ENCODE results near the gene PSMA3. TPM values are rescaled to one million over a fixed set of nuclear protein-coding genes. Genes with fewer than 3 reads are reported as not detected.

The PSMA3 gene
- total RNA-seq, 1 donor from 2014 or later = 146 TPM

DNA sequence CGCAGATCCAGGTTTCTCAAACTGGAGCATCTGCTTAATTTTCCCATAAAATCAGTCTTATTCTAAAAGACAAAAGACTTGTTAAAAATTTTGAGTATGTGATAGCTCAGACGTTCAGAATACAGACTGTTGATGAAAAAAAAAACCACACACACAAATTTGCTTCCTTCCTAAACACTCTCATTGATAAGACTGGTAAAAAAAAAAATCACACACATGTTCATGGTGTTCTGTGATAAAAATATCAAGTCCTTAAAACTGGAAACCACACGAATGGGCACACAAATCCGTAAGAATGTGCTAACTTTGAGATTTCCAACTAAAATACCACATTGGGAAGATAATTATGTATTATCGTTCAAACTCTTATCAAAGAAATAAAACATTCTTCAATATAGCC lies 47.0 kb downstream of the PSMA3 start:
- Histone ChIP-seq H3K4me1 (peaks cover 38% of the 10 kb centered on the region), H3K9me3 (no peaks in the 10 kb centered on the region), H3K36me3 (peaks cover 88% of the 10 kb centered on the region), H3K27me3 (no peaks in the 10 kb centered on the region), H3K4me3 (no peak overlapping the region), H3K27ac (no peak overlapping the region)
- TF ChIP-seq, protein P1, sequence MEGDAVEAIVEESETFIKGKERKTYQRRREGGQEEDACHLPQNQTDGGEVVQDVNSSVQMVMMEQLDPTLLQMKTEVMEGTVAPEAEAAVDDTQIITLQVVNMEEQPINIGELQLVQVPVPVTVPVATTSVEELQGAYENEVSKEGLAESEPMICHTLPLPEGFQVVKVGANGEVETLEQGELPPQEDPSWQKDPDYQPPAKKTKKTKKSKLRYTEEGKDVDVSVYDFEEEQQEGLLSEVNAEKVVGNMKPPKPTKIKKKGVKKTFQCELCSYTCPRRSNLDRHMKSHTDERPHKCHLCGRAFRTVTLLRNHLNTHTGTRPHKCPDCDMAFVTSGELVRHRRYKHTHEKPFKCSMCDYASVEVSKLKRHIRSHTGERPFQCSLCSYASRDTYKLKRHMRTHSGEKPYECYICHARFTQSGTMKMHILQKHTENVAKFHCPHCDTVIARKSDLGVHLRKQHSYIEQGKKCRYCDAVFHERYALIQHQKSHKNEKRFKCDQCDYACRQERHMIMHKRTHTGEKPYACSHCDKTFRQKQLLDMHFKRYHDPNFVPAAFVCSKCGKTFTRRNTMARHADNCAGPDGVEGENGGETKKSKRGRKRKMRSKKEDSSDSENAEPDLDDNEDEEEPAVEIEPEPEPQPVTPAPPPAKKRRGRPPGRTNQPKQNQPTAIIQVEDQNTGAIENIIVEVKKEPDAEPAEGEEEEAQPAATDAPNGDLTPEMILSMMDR (IDR thresholded peaks at IDR 0.05) = no peak
- intact Hi-C loops (cut with DNase I) = no loop called here
- DNase-seq (no peak), ATAC-seq (no peak)

- Histone ChIP-seq H3K27ac (no peak overlapping the region), H3K9me3 (no peaks in the 10 kb centered on the region), H3K4me3 (no peak overlapping the region), H3K4me1 (peaks cover 39% of the 10 kb centered on the region), H3K36me3 (peaks cover 84% of the 10 kb centered on the region), H3K27me3 (no peaks in the 10 kb centered on the region)
- DNase-seq (no peak), ATAC-seq (no peak)
- intact Hi-C loops (cut with DNase I) = no loop called here
- TF ChIP-seq, protein P1 (IDR thresholded peaks at IDR 0.05) = no peak
Observed at GRCh38 chr14:58292187-58292586, 47.5 kb downstream of the PSMA3 start.

DNA sequence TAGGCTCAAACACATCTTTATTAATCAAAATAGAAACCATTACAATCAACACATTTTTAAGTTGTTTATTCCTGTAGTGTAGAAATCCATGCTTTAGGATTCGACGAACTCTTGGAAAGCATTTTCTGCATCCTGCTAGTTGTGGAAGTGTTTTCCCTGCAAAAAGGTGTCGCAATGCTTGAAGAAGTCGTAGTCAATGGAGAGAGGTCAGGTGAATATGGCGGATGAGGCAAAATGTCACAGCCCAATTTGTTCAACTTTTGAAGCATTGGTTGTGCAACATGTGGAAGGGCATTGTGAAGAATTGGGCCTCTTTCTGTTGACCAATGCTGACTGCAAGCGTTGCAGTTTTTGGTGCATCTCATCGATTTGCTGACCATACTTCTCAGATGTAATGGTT lies 49.6 kb downstream of the PSMA3 start:
- Histone ChIP-seq H3K27me3 (no peaks in the 10 kb centered on the region), H3K27ac (no peak overlapping the region), H3K9me3 (no peaks in the 10 kb centered on the region), H3K4me3 (no peak overlapping the region), H3K36me3 (peaks cover 64% of the 10 kb centered on the region), H3K4me1 (peaks cover 39% of the 10 kb centered on the region)
- TF ChIP-seq, protein P1 (IDR thresholded peaks at IDR 0.05) = no peak
- no peak for DNase-seq
- intact Hi-C loops (cut with DNase I) = no loop called here
- ATAC-seq = no peak

DNA sequence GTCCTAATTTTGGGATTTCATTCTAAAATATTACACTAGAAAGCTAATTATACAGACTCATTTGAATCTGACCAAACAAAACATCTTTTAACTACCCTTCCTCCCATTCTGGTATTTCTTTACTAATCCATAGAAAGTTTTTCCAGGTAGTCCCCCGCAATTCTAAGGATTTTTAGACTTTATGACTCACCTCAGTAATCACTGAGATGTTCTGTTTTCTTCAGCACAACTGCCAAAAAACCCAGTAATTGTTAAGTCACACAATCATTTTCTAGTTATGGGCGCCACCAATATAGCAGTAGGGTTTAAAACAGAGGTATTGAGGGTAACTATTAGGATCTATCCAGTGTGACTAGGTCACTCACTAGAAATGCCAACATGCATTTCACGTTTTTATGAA lies 52.1 kb downstream of the PSMA3 start:
- H3K36me3 ChIP-seq = peaks cover 43% of the 10 kb centered on the region
- DNase-seq (no peak), ATAC-seq (no peak)
- H3K9me3 ChIP-seq = no peaks in the 10 kb centered on the region
- H3K4me3 ChIP-seq = peak overlapping the region; percentile 64
- H3K27me3 ChIP-seq = no peaks in the 10 kb centered on the region
- peaks cover 51% of the 10 kb centered on the region for H3K4me1 ChIP-seq
- TF ChIP-seq, protein P1 (IDR thresholded peaks at IDR 0.05) = no peak
- peak overlapping the region; percentile 95 for H3K27ac ChIP-seq
- intact Hi-C loops (cut with DNase I) = no loop called here

- Histone ChIP-seq H3K4me1 (peaks cover 46% of the 10 kb centered on the region), H3K36me3 (peaks cover 43% of the 10 kb centered on the region), H3K27me3 (no peaks in the 10 kb centered on the region), H3K4me3 (peak overlapping the region; percentile 64), H3K27ac (peak overlapping the region; percentile 95), H3K9me3 (no peaks in the 10 kb centered on the region)
- intact Hi-C loops (cut with DNase I) = no loop called here
- TF ChIP-seq, protein P1 (IDR thresholded peaks at IDR 0.05) = no peak
- DNase-seq (peak; percentile 66), ATAC-seq (peak; percentile 1)
Observed at GRCh38 chr14:58297412-58297761, 52.7 kb downstream of the PSMA3 start.
